GM12878 (cell line): ENCODE data around the gene ALG2. TPM values are rescaled to one million over a fixed set of nuclear protein-coding genes. Genes with fewer than 3 reads are reported as not detected.
A peak's percentile ranks its signal among the peaks of the same experiment; 100 is the strongest.

Experiments used
- ATF2 ChIP-seq: IDR thresholded peaks from 2 replicates; pipeline ENCODE4 v1.6.1; 2012; ENCODE audit warnings: low read length, inconsistent platforms
- CBFB ChIP-seq: IDR thresholded peaks from 2 replicates; pipeline ENCODE4 v1.6.1; 2016; ENCODE audit warnings: antibody characterized with exemption, low read depth
- CBX5 ChIP-seq: sonication (generic); IDR thresholded peaks from 2 replicates; pipeline ENCODE4 v1.6.1; 2016; ENCODE audit warnings: low read depth, moderate library complexity, mild to moderate bottlenecking, inconsistent platforms
- FOXK2 ChIP-seq: fragments of 450-650 bp; IDR thresholded peaks from 2 replicates; pipeline ENCODE4 v1.6.1; 2017; ENCODE audit warnings: mild to moderate bottlenecking, moderate library complexity
- HDAC2 ChIP-seq: fragments of 200-600 bp; sonication (generic); IDR thresholded peaks from 2 replicates; pipeline ENCODE4 v1.6.1; 2017
- HDAC6 ChIP-seq: fragments of 200-600 bp; sonication (generic); IDR thresholded peaks from one replicate; pipeline ENCODE4 v1.8.0; 2017; ENCODE audit warnings: antibody characterized with exemption; ENCODE audit not compliant: unreplicated experiment
- IKZF1 ChIP-seq: fragments of 450-650 bp; conservative IDR thresholded peaks from 2 replicates; pipeline ENCODE4 v1.6.1; 2017; ENCODE audit warnings: antibody characterized with exemption, mild to moderate bottlenecking
- JUNB ChIP-seq: IDR thresholded peaks from 2 replicates; pipeline ENCODE4 v1.6.1; 2016; ENCODE audit warnings: antibody characterized with exemption, mild to moderate bottlenecking
- MTA3 ChIP-seq: IDR thresholded peaks from 2 replicates; pipeline ENCODE4 v1.6.1; 2012; ENCODE audit warnings: low read length, inconsistent platforms, borderline replicate concordance
- PAX8 ChIP-seq: fragments of 450-650 bp; IDR thresholded peaks from 2 replicates; pipeline ENCODE4 v1.6.1; 2017; ENCODE audit warnings: mild to moderate bottlenecking, moderate library complexity
- POLR2AphosphoS5 ChIP-seq: IDR thresholded peaks from 2 replicates; pipeline ENCODE4 v1.6.1; 2011; ENCODE audit warnings: mild to moderate bottlenecking, low read length, inconsistent platforms
- RFX5 ChIP-seq: IDR thresholded peaks from 2 replicates; pipeline ENCODE4 v1.6.1; 2011; ENCODE audit warnings: low read depth, low read length, improper control_type of control experiment
- RUNX3 ChIP-seq: IDR thresholded peaks from 2 replicates; pipeline ENCODE4 v1.6.1; 2012; ENCODE audit warnings: low read length, inconsistent platforms
- SIX5 ChIP-seq: IDR thresholded peaks from 2 replicates; pipeline ENCODE4 v1.6.1; 2011; ENCODE audit warnings: mild to moderate bottlenecking, low read depth, low read length, moderate library complexity; ENCODE audit not compliant: severe bottlenecking
- SMAD5 ChIP-seq: IDR thresholded peaks from 2 replicates; pipeline ENCODE4 v1.6.1; 2016; ENCODE audit warnings: antibody characterized with exemption, low read depth
- SRF ChIP-seq, 2 experiments: IDR thresholded peaks; 2 replicates each; pipeline ENCODE4 v1.6.1; 2011; ENCODE audit warnings: low read depth in 2 of 2, low read length in 2 of 2, mild to moderate bottlenecking in 1 of 2, moderate library complexity in 1 of 2
- TCF7 ChIP-seq: IDR thresholded peaks from 2 replicates; pipeline ENCODE4 v1.6.1; 2014; ENCODE audit warnings: antibody characterized with exemption, borderline replicate concordance
- YBX1 ChIP-seq: fragments of 450-650 bp; IDR thresholded peaks from 2 replicates; pipeline ENCODE4 v1.6.1; 2016; ENCODE audit warnings: antibody characterized with exemption
- ZBTB40 ChIP-seq: fragments of 450-650 bp; IDR thresholded peaks from 2 replicates; pipeline ENCODE4 v1.6.1; 2016; ENCODE audit warnings: mild to moderate bottlenecking, moderate library complexity, borderline replicate concordance
- ZNF207 ChIP-seq: fragments of 450-650 bp; IDR thresholded peaks from 2 replicates; pipeline ENCODE4 v1.6.1; 2014; ENCODE audit warnings: antibody characterized with exemption, mild to moderate bottlenecking, borderline replicate concordance
- ZNF622 ChIP-seq: fragments of 450-650 bp; IDR thresholded peaks from 2 replicates; pipeline ENCODE4 v1.6.1; 2017; ENCODE audit warnings: mild to moderate bottlenecking, inconsistent platforms
- polyA plus RNA-seq, 11 experiments: library from polyadenylated mRNA; depleted of rRNA in 4 of 11; unstranded in 6 of 11; stranded (reverse) in 5 of 11; fragments of >200 nt; fragmentation: Nextera tagmentation in 4 of 11; fragmentation: Illumina TruSeq in 1 of 11; extraction: Ambion mirVana in 4 of 11; extraction: Trizol in 1 of 11; gene quantifications; 1 replicate in 1 of 11; 2 replicates in 10 of 11; pipeline versions ENCODE4 v1.2.1 to v1.2.3, GENCODE V29; 2011 to 2016; ENCODE audit warnings: inconsistent platforms in 2 of 11, missing spikeins in 2 of 11, low read depth in 1 of 11
- total RNA-seq, 4 experiments: library from RNA; depleted of rRNA in 3 of 4; stranded (reverse); fragments of >200 nt in 3 of 4; fragmentation: Illumina TruSeq in 1 of 4; extraction: Trizol in 1 of 4; gene quantifications; 2 replicates each; pipeline versions ENCODE4 v1.2.1 to v1.2.3, GENCODE V29; 2013 to 2021
- TF ChIP-seq, protein P1 (sequence below): fragments of 450-650 bp; IDR thresholded peaks from 2 replicates; pipeline ENCODE4 v1.6.1; 2016; ENCODE audit warnings: mild to moderate bottlenecking
- TF ChIP-seq, protein P2 (sequence below): fragments of 450-650 bp; conservative IDR thresholded peaks from 2 replicates; pipeline ENCODE4 v1.6.1; 2017; ENCODE audit warnings: mild to moderate bottlenecking, moderate library complexity
- TF ChIP-seq, protein P3 (sequence below): fragments of 150-350 bp; IDR thresholded peaks from 2 replicates; pipeline ENCODE4 v1.6.1; 2014; ENCODE audit warnings: mild to moderate bottlenecking, low read depth, low read length

Gene ALG2
- total and polyA plus RNA-seq, 10 of the 15 experiments (the other 5 are each of a cell fraction or from before 2014, with no cell fraction given) = 8.8 to 52.5 (median 38.6) TPM

DNA sequence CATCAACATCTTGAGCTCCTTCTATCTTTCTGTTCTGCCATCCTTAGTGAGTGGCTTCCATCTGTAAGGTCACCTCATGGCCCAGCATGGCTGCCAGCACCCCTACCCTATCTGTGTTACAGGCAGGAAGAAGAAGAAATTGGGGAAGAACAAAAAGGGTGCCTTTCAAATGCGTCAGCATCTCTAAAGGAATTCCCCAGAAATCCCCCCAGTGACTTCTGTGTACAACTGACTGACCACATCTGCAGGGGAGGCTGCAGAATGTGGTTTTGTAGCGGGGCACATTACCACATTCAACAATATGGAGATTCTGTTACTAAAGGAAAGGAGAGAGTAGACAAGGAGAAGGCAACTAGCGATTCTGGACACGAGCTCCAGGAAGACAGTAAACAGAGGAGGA is 40.1 kb downstream of the ALG2 start (continued):
- peak; percentile 75 for TF ChIP-seq JUNB
- TF ChIP-seq RFX5 = no peak
- no peak for TF ChIP-seq SRF (IDR thresholded peaks at IDR 0.05; ENCODE audit: low read depth in 2 of 2, low read length in 2 of 2)
- TF ChIP-seq SMAD5 = no peak
- TF ChIP-seq, protein P1, sequence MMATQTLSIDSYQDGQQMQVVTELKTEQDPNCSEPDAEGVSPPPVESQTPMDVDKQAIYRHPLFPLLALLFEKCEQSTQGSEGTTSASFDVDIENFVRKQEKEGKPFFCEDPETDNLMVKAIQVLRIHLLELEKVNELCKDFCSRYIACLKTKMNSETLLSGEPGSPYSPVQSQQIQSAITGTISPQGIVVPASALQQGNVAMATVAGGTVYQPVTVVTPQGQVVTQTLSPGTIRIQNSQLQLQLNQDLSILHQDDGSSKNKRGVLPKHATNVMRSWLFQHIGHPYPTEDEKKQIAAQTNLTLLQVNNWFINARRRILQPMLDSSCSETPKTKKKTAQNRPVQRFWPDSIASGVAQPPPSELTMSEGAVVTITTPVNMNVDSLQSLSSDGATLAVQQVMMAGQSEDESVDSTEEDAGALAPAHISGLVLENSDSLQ = peak; percentile 19; the same call in 1 of the 2 replicates
- TF ChIP-seq CBFB = peak; percentile 99
- TF ChIP-seq ZNF622 = no peak
- no peak for TF ChIP-seq HDAC2
- TF ChIP-seq ZNF207 = peak; percentile 51; the same call in 1 of the 2 replicates
- TF ChIP-seq ZBTB40 = no peak
- TF ChIP-seq FOXK2 = no peak
- peak; percentile 77 for TF ChIP-seq MTA3
- peak; percentile 53; the same call in 1 of the 2 replicates for TF ChIP-seq POLR2AphosphoS5
- TF ChIP-seq, protein P2, sequence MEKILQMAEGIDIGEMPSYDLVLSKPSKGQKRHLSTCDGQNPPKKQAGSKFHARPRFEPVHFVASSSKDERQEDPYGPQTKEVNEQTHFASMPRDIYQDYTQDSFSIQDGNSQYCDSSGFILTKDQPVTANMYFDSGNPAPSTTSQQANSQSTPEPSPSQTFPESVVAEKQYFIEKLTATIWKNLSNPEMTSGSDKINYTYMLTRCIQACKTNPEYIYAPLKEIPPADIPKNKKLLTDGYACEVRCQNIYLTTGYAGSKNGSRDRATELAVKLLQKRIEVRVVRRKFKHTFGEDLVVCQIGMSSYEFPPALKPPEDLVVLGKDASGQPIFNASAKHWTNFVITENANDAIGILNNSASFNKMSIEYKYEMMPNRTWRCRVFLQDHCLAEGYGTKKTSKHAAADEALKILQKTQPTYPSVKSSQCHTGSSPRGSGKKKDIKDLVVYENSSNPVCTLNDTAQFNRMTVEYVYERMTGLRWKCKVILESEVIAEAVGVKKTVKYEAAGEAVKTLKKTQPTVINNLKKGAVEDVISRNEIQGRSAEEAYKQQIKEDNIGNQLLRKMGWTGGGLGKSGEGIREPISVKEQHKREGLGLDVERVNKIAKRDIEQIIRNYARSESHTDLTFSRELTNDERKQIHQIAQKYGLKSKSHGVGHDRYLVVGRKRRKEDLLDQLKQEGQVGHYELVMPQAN = peak; percentile 65
- TF ChIP-seq, protein P3, sequence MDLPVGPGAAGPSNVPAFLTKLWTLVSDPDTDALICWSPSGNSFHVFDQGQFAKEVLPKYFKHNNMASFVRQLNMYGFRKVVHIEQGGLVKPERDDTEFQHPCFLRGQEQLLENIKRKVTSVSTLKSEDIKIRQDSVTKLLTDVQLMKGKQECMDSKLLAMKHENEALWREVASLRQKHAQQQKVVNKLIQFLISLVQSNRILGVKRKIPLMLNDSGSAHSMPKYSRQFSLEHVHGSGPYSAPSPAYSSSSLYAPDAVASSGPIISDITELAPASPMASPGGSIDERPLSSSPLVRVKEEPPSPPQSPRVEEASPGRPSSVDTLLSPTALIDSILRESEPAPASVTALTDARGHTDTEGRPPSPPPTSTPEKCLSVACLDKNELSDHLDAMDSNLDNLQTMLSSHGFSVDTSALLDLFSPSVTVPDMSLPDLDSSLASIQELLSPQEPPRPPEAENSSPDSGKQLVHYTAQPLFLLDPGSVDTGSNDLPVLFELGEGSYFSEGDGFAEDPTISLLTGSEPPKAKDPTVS = no peak
- peak; percentile 100 for TF ChIP-seq RUNX3
- no peak for TF ChIP-seq SIX5
- no peak for TF ChIP-seq YBX1
- no peak for TF ChIP-seq PAX8
- peak; percentile 76 for TF ChIP-seq TCF7
- peak; percentile 92 for TF ChIP-seq ATF2
- peak; percentile 89; the same call in 1 of the 2 replicates for TF ChIP-seq CBX5
- TF ChIP-seq HDAC6 = no peak
- peak; percentile 97 for TF ChIP-seq IKZF1
